ENCODE measurements around the gene TUBA1C. TPM values are rescaled to one million over a fixed set of nuclear protein-coding genes. Genes with fewer than 3 reads are reported as not detected.
"Not testable (repeated sequence)": the region's sequence is repeated elsewhere in the genome, so short reads cannot be mapped to it uniquely, and the experiment has no call there.

Gene TUBA1C
- polyA plus RNA-seq, 1 donor: 237 TPM

GRCh38 chr12:49282740-49283375 is 18.0 kb downstream of the TUBA1C start:
- no CpG with 5 or more reads among the region's 6 CpGs for WGBS (ENCODE audit: insufficient coverage, low lambda C conversion rate)
- not testable (repeated sequence) for DNase-seq; H3K4me3 ChIP-seq (ENCODE audit: low read length); H3K27ac ChIP-seq (ENCODE audit: low read length); H3K4me1 ChIP-seq (ENCODE audit: control insufficient read depth, insufficient read depth, low read length); H3K9me3 ChIP-seq (ENCODE audit: control insufficient read depth, low read depth, low read length); H3K36me3 ChIP-seq (ENCODE audit: control insufficient read depth, insufficient read depth, low read length)
- peaks cover 14% of the 10 kb centered on the region for H3K27me3 ChIP-seq (ENCODE audit: control insufficient read depth, insufficient read depth, low read length)

GRCh38 chr12:49283541-49284429 is 18.9 kb downstream of the TUBA1C start:
- Histone ChIP-seq H3K36me3 (ENCODE audit: control insufficient read depth, insufficient read depth, low read length) (no peaks in the 10 kb centered on the region), H3K9me3 (ENCODE audit: control insufficient read depth, low read depth, low read length) (no peaks in the 10 kb centered on the region), H3K27ac (ENCODE audit: low read length) (no peak overlapping the region), H3K4me1 (ENCODE audit: control insufficient read depth, insufficient read depth, low read length) (no peaks in the 10 kb centered on the region), H3K27me3 (ENCODE audit: control insufficient read depth, insufficient read depth, low read length) (peaks cover 16% of the 10 kb centered on the region), H3K4me3 (ENCODE audit: low read length) (no peak overlapping the region)
- no peak for DNase-seq
- WGBS (ENCODE audit: insufficient coverage, low lambda C conversion rate): no CpG with 5 or more reads among the region's 25 CpGs

DNA sequence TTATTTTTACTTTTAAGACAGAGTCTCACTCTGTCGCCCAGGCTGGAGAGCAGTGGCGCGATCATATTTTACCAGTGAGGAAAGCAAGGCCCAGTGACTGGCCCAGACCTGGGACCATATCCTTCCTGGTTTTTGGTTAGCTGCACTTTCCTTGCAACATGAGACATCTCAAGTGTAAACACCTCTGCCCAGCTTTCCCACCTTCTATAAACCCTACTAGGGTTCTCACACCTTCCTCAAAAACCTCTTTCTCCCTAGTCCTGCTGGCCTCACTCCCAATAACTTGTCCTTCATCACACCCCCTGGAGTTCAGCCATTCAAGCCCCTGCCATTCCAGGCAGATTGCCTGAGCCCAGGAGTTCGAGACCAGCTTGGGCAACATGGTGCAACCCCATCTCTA is 19.8 kb downstream of the TUBA1C start:
- H3K9me3 ChIP-seq (ENCODE audit: control insufficient read depth, low read depth, low read length): no peaks in the 10 kb centered on the region
- no CpG with 5 or more reads among the region's 4 CpGs for WGBS (ENCODE audit: insufficient coverage, low lambda C conversion rate)
- H3K4me3 ChIP-seq (ENCODE audit: low read length): no peak overlapping the region
- H3K27ac ChIP-seq (ENCODE audit: low read length): no peak overlapping the region
- no peaks in the 10 kb centered on the region for H3K4me1 ChIP-seq (ENCODE audit: control insufficient read depth, insufficient read depth, low read length)
- no peaks in the 10 kb centered on the region for H3K36me3 ChIP-seq (ENCODE audit: control insufficient read depth, insufficient read depth, low read length)
- peaks cover 16% of the 10 kb centered on the region for H3K27me3 ChIP-seq (ENCODE audit: control insufficient read depth, insufficient read depth, low read length)
- no peak for DNase-seq

GRCh38 chr12:49287876-49288275 is 23.0 kb downstream of the TUBA1C start:
- Histone ChIP-seq H3K36me3 (ENCODE audit: control insufficient read depth, insufficient read depth, low read length) (no peaks in the 10 kb centered on the region), H3K4me3 (ENCODE audit: low read length) (no peak overlapping the region), H3K27ac (ENCODE audit: low read length) (no peak overlapping the region), H3K27me3 (ENCODE audit: control insufficient read depth, insufficient read depth, low read length) (peaks cover 30% of the 10 kb centered on the region), H3K9me3 (ENCODE audit: control insufficient read depth, low read depth, low read length) (no peaks in the 10 kb centered on the region), H3K4me1 (ENCODE audit: control insufficient read depth, insufficient read depth, low read length) (no peaks in the 10 kb centered on the region)
- no CpG with 5 or more reads among the region's 6 CpGs for WGBS (ENCODE audit: insufficient coverage, low lambda C conversion rate)
- DNase-seq: no peak

DNA sequence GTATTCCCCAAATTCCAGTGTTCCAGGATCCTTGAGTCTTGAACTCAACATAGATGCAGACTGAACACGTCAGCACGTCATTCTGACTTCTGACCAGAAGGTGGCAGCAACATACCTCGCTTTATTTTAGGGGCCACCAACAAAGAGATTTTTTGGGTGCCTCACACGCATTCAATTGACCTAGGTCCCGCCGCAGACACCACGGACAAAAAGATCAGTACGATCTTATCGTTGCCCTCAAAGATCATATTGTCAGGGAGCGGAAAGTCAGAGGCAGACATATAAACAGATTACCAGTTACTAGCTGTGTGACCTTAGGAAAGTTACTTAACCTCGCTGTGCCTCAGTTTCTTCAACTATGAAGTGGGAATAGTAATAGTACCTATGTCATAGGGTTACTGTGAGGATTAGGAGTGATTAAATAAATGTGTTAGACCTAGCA is 23.6 kb downstream of the TUBA1C start:
- Histone ChIP-seq H3K36me3 (ENCODE audit: control insufficient read depth, insufficient read depth, low read length) (no peaks in the 10 kb centered on the region), H3K27ac (ENCODE audit: low read length) (no peak overlapping the region), H3K9me3 (ENCODE audit: control insufficient read depth, low read depth, low read length) (no peaks in the 10 kb centered on the region), H3K4me3 (ENCODE audit: low read length) (no peak overlapping the region), H3K4me1 (ENCODE audit: control insufficient read depth, insufficient read depth, low read length) (no peaks in the 10 kb centered on the region), H3K27me3 (ENCODE audit: control insufficient read depth, insufficient read depth, low read length) (peaks cover 36% of the 10 kb centered on the region)
- no CpG with 5 or more reads among the region's 11 CpGs for WGBS (ENCODE audit: insufficient coverage, low lambda C conversion rate)
- DNase-seq: no peak

DNA sequence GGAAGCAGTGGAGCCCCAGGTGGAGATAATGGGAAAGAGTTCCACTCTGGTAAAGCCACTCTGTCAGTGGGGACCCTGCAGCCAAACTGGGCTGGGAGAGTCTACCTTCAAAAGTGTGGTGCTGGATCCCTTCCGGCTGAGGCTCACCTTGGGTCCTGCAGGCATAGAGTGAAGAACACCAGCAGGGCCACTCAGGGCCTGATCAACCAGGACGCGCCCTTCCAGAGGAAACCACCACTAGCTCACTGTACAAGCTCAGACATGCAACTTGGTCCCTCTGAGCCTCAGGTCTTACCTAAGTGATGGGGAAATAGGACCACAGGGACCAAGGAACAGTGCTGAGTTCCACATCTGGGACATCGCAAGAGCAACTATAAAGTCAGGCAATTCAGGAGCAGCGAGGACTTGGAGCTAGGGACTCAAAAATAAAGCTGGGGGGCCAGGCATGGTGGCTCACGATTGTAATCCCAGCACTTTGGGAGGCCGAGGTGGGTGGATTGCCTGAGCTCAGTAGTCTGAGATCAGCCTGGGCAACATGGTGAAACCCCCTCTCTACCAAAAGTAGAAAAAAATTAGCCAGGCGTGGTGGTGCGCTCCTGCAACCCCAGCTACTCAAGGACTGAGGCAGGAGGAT is 24.2 kb downstream of the TUBA1C start:
- no peaks in the 10 kb centered on the region for H3K9me3 ChIP-seq (ENCODE audit: control insufficient read depth, low read depth, low read length)
- no peak overlapping the region for H3K4me3 ChIP-seq (ENCODE audit: low read length)
- 80% methylated on average over 2 of the region's 9 CpGs for WGBS (ENCODE audit: insufficient coverage, low lambda C conversion rate)
- no peak overlapping the region for H3K27ac ChIP-seq (ENCODE audit: low read length)
- H3K36me3 ChIP-seq (ENCODE audit: control insufficient read depth, insufficient read depth, low read length): no peaks in the 10 kb centered on the region
- H3K4me1 ChIP-seq (ENCODE audit: control insufficient read depth, insufficient read depth, low read length): no peaks in the 10 kb centered on the region
- no peak for DNase-seq
- H3K27me3 ChIP-seq (ENCODE audit: control insufficient read depth, insufficient read depth, low read length): peaks cover 42% of the 10 kb centered on the region

GRCh38 chr12:49292729-49293055 is 27.8 kb downstream of the TUBA1C start:
- no peak for DNase-seq
- no peaks in the 10 kb centered on the region for H3K36me3 ChIP-seq (ENCODE audit: control insufficient read depth, insufficient read depth, low read length)
- no peak overlapping the region for H3K27ac ChIP-seq (ENCODE audit: low read length)
- WGBS (ENCODE audit: insufficient coverage, low lambda C conversion rate): no CpG with 5 or more reads among the region's 7 CpGs
- peaks cover 20% of the 10 kb centered on the region for H3K9me3 ChIP-seq (ENCODE audit: control insufficient read depth, low read depth, low read length)
- H3K27me3 ChIP-seq (ENCODE audit: control insufficient read depth, insufficient read depth, low read length): peaks cover 67% of the 10 kb centered on the region
- peaks cover 15% of the 10 kb centered on the region for H3K4me1 ChIP-seq (ENCODE audit: control insufficient read depth, insufficient read depth, low read length)
- no peak overlapping the region for H3K4me3 ChIP-seq (ENCODE audit: low read length)

GRCh38 chr12:49293056-49293956 is 28.4 kb downstream of the TUBA1C start:
- peak overlapping the region; percentile 20 for H3K27ac ChIP-seq (ENCODE audit: low read length)
- peaks cover 18% of the 10 kb centered on the region for H3K4me1 ChIP-seq (ENCODE audit: control insufficient read depth, insufficient read depth, low read length)
- peaks cover 68% of the 10 kb centered on the region for H3K27me3 ChIP-seq (ENCODE audit: control insufficient read depth, insufficient read depth, low read length)
- no peaks in the 10 kb centered on the region for H3K36me3 ChIP-seq (ENCODE audit: control insufficient read depth, insufficient read depth, low read length)
- peaks cover 20% of the 10 kb centered on the region for H3K9me3 ChIP-seq (ENCODE audit: control insufficient read depth, low read depth, low read length)
- 0% methylated on average over 2 of the region's 18 CpGs for WGBS (ENCODE audit: insufficient coverage, low lambda C conversion rate)
- DNase-seq: peak; percentile 31 to 37
- H3K4me3 ChIP-seq (ENCODE audit: low read length): no peak overlapping the region

DNA sequence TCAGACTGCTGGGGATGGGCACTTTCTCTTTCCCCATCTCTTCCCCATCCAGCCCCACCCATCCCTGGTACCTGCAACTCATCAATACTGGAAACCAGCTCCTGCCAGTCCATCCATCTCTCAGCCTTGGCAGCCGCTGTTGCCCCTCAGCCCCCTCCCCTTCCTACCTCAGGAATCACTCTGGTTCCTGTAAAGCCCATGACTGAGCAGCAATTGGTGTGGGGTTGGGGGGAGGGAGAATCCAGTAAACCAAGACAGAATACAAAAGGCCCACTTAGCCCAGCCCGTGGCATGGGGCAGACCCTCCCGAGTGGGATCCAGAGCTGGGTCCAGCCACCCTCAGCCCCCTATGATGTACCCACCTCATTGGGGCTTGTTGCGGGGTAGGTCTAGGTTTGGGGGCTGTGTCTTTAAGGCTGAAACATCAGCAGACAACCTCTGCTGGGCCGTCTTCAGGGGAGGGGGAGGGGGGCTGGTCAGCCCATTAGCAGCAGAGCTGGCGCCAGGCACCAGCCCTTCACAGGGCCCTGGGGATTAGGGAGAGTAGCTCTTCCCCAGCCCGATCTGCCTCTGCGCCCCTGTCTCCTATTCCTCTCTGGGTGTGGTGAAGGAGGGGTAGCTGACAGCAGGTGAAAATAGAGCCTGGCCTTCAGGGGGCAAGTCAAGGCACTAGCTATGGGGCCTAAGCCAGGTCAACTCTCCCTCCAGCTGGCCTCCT is 29.4 kb downstream of the TUBA1C start:
- no peak overlapping the region for H3K4me3 ChIP-seq (ENCODE audit: low read length)
- no peaks in the 10 kb centered on the region for H3K36me3 ChIP-seq (ENCODE audit: control insufficient read depth, insufficient read depth, low read length)
- H3K9me3 ChIP-seq (ENCODE audit: control insufficient read depth, low read depth, low read length): peaks cover 20% of the 10 kb centered on the region
- H3K27me3 ChIP-seq (ENCODE audit: control insufficient read depth, insufficient read depth, low read length): peaks cover 76% of the 10 kb centered on the region
- DNase-seq: no peak
- no CpG with 5 or more reads among the region's 8 CpGs for WGBS (ENCODE audit: insufficient coverage, low lambda C conversion rate)
- H3K4me1 ChIP-seq (ENCODE audit: control insufficient read depth, insufficient read depth, low read length): peaks cover 18% of the 10 kb centered on the region
- H3K27ac ChIP-seq (ENCODE audit: low read length): peak overlapping the region; percentile 24
